Dermis microvascular lymphatic vessel endothelial cell (primary cell): ENCODE data around the gene EPO. TPM values are rescaled to one million over a fixed set of nuclear protein-coding genes. Genes with fewer than 3 reads are reported as not detected.
A peak's percentile ranks its signal among the peaks of the same experiment; 100 is the strongest.
"Not testable (repeated sequence)": the region's sequence is repeated elsewhere in the genome, so short reads cannot be mapped to it uniquely, and the experiment has no call there.

Experiments
- DNase-seq, 2 donors: peaks; one replicate each; pipeline versions ENCODE4 v3.0.0 to v3.0.0-alpha.2; 2010; ENCODE audit warnings: low read depth in 2 of 2
- total RNA-seq: library from RNA; depleted of rRNA; stranded (reverse); fragments of >200 nt; gene quantifications from 2 replicates; pipeline ENCODE4 v1.2.1, GENCODE V29; 2014

Gene EPO
- total RNA-seq, 1 donor from 2014 or later = not detected

DNA sequence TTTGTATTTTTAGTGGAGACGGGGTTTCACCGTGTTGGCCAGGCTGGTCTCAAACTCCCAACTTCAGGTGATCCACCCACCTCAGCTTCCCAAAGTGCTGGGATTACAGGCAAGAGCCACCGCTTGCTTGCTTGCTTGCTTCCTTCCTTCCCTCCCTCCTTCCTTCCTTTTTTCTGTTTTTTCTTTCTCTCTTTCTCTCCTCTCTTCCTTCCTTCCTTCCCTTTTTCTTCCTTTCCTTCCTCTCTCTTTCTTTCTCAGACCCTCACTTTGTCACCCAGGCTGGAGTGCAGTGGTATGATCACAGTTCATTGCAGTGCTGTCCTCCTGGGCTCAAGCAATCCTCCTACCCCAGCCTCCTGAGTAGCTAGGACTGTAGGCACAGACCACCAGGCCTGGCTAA lies 19.2 kb upstream of the EPO start:
- DNase-seq = not testable (repeated sequence)

DNA sequence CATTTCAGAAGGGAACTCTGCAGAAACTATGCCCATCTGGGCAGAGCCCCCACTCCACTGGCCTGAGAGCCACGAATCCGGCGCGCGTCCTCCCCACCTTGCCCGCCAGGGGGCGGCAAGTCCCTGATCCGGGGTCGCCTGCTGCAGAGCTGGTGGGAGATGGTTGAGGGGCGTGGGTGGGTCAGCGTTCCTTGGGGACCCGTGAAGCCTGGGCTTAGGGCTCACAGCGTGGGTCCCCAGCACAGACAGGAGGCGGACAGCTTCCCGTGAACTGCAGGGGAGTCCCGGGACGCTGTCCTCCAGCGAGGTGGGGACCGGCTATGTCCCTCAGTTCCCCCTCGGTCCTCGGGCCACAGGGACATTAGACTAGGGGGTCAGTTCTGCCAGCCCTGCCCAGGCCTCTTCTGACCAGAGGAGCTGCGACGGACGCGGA lies 14.9 kb upstream of the EPO start:
- peak; percentile 35 to 73 for DNase-seq

DNA sequence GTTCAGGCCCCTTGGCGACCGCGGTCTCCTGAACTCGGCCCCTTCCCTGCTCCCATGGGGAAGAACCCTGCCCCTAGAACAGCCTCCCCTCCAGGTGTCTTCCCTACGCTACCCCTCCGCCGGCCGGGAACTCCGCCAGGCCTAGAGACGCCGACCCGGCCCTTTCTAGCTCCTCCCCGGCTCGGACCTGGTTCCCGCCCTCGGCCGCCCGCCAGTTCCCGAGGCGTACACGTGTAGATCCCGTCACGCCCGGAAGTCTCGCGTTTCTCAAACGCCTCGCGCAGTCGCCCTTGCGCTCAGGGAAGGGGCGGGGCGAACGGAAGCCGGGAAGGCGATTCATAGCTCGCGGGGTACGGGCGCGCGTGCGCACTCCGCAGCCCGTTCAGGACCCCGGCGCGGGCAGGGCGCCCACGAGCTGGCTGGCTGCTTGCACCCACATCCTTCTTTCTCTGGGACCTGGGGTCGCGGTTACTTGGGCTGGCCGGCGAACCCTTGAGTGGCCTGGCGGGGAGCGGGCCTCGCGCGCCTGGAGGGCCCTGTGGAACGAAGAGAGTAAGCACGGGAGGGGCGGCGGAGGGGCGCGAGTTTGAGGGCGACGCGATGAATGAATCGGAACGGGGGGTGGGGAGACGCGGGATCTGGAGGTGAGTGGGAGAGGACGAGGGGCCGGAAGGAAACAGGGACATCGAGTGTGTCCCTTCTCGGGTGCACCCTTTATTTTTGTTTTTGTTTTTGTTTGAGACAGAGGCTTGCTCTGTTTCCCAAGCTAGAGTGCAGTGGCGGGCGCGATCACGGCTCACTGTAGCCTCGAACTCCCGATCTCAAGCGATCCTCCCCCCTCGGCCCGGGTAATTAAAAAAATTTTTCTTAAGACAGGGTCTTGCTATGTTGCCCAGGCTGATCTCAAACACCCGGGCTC lies 14.3 kb upstream of the EPO start, which contains the start of gene POP7:
Gene POP7, plus strand, starts transcription at position 369 of the 919 bp plus-strand sequence. CDS start 710 bp downstream, outside the sequence.
- DNase-seq = peak; percentile 95 to 98

DNA sequence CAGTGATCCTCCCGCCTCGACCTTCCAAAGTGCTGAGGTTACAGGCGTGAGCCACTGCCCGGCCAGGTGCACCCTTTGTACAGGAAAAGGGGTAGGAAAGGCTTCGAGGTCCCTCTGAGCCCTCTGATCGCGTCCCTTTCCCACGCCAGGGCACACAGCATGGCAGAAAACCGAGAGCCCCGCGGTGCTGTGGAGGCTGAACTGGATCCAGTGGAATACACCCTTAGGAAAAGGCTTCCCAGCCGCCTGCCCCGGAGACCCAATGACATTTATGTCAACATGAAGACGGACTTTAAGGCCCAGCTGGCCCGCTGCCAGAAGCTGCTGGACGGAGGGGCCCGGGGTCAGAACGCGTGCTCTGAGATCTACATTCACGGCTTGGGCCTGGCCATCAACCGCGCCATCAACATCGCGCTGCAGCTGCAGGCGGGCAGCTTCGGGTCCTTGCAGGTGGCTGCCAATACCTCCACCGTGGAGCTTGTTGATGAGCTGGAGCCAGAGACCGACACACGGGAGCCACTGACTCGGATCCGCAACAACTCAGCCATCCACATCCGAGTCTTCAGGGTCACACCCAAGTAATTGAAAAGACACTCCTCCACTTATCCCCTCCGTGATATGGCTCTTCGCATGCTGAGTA lies 13.5 kb upstream of the EPO start:
- DNase-seq = no peak

DNA sequence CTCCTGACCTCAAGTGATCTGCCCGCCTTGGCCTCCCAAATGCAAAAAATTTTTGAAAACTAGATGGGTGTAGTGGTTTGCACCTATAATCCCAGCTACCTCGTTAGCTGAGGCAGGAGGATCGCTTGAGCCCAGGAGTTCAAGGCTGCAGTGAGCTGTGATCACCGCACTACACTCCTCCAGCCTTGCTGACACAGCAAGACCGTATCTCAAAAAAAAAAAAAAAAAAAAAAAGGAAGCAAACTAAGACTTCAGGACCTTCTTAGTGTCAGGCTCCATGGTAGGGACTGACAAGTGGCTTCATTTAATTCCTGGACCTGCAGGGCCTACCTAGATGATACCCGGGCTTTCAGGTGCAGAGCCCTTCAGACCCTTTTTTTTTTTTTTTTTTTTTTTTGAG lies 11.9 kb upstream of the EPO start:
- DNase-seq = no peak

DNA sequence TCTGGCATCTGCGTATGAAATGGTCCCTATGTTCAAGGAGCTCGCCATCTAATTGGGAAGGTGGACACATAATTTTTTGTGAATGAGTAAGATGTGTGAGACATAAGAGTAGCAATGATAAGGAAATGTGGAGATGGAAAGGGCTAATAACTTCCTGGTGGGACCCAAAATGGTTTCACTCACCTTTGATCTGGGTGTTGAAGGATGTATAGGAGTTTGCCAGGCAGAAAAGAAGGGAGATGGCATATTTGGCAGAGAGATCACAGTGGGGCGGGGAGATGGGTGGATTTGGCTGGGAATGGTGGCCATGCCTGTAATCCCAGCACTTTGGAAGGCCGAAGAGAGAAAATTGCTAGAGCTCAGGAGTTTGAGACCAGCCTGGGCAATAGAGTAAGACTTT lies 9.8 kb upstream of the EPO start:
- no peak for DNase-seq

DNA sequence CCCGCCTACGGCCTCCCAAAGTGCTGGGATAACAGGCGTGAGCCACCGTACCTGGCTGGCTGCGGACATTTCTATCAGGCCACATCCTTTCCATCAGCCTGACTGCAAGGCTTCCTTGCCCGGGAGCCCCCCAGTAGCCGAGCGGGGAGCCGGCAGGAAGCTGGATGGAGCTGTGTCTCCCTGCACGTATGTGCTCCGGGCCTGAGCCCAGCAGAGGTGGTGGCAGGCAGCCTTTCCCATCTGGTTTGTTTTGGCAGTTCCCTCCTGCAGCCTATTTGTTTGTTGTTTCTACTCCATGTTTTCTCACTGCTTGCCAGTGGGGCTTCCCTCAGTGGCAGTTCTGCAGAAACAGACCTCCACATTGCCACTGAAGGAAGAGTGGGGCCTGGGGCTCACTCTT lies 8.9 kb upstream of the EPO start:
- DNase-seq = no peak

DNA sequence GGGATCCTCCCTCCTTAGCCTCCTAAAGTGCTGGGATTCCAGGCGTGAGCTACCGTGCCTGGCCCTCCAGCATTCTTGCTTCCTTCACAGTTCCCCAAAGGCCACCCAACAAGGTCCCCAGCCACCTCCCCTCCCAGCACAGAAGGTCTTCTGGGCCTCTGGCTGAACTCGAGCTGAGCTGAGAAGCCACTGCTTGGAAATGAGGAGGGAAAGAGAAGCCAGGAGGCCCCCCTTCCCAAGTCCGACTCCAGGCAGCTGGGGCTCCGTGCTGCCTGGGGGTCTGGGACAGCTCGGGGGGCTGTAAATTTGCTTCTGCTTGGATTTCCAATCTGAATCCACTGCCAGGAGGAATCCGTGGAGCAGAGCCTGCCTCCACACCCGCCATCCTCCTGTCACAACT lies 5.5 kb upstream of the EPO start:
- no peak for DNase-seq

DNA sequence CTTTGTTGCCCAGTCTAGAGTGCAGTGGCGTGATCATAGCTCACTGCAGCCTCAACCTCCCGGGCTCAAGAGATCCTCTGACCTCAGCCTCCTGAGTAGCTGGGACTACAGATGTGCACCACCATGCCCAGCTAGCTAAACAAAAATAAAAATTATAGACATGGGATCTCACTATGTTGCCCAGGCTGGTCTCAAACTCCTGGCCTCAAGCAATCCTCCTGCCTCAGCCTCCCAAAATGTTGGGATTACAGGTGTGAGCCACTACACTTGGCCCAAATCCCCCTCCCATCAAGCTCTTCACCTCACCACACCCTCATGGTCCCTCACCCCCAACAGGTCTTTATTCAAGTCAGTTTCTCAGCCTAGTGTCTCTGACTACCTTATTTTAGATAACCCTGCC lies 3.2 kb upstream of the EPO start:
- DNase-seq = not testable (repeated sequence)

DNA sequence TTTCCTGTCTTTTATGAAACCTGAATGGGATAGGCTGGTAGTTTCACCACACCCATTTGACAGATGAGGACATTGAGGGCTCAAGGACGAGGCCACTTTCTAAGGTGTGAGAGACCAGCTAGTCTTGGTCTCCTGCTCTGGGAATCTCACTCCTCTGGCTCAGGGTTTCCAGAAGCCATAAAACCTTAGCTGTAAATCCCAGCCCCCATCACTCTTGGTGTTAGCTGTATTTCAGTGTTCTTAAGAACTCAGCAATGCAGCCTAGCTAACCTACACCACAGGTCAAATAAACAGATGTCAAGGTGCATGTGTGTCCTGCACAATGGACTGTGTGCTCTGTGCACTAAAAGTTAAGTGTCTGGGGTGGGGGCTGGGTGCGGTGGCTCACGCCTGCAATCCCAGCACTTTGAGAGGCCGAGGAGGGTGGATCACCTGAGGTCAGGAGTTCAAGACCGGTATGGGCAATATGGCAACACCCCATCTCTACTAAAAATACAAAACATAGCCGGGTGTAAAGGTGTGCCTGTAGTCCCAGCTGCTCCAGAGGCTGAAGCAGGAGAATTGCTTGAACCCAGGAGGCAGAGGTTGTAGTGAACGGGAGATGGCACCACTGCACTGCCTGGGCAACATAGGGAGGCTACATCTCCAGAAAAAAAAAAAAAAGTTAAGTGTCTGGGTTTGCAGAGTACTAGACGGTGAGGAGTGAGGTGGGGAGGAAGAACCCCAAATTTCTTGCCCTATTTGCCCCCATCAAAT lies 567 bp upstream of the EPO start:
- DNase-seq = peak in 1 of 2 donors; percentile 3

DNA sequence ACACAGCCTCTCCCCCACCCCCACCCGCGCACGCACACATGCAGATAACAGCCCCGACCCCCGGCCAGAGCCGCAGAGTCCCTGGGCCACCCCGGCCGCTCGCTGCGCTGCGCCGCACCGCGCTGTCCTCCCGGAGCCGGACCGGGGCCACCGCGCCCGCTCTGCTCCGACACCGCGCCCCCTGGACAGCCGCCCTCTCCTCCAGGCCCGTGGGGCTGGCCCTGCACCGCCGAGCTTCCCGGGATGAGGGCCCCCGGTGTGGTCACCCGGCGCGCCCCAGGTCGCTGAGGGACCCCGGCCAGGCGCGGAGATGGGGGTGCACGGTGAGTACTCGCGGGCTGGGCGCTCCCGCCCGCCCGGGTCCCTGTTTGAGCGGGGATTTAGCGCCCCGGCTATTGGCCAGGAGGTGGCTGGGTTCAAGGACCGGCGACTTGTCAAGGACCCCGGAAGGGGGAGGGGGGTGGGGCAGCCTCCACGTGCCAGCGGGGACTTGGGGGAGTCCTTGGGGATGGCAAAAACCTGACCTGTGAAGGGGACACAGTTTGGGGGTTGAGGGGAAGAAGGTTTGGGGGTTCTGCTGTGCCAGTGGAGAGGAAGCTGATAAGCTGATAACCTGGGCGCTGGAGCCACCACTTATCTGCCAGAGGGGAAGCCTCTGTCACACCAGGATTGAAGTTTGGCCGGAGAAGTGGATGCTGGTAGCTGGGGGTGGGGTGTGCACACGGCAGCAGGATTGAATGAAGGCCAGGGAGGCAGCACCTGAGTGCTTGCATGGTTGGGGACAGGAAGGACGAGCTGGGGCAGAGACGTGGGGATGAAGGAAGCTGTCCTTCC lies 620 bp downstream of the EPO start:
- DNase-seq = no peak

DNA sequence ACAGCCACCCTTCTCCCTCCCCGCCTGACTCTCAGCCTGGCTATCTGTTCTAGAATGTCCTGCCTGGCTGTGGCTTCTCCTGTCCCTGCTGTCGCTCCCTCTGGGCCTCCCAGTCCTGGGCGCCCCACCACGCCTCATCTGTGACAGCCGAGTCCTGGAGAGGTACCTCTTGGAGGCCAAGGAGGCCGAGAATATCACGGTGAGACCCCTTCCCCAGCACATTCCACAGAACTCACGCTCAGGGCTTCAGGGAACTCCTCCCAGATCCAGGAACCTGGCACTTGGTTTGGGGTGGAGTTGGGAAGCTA lies 1.2 kb downstream of the EPO start:
- DNase-seq = no peak

DNA sequence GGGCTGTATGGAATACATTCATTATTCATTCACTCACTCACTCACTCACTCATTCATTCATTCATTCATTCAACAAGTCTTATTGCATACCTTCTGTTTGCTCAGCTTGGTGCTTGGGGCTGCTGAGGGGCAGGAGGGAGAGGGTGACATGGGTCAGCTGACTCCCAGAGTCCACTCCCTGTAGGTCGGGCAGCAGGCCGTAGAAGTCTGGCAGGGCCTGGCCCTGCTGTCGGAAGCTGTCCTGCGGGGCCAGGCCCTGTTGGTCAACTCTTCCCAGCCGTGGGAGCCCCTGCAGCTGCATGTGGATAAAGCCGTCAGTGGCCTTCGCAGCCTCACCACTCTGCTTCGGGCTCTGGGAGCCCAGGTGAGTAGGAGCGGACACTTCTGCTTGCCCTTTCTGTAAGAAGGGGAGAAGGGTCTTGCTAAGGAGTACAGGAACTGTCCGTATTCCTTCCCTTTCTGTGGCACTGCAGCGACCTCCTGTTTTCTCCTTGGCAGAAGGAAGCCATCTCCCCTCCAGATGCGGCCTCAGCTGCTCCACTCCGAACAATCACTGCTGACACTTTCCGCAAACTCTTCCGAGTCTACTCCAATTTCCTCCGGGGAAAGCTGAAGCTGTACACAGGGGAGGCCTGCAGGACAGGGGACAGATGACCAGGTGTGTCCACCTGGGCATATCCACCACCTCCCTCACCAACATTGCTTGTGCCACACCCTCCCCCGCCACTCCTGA lies 2.4 kb downstream of the EPO start:
- DNase-seq = no peak

DNA sequence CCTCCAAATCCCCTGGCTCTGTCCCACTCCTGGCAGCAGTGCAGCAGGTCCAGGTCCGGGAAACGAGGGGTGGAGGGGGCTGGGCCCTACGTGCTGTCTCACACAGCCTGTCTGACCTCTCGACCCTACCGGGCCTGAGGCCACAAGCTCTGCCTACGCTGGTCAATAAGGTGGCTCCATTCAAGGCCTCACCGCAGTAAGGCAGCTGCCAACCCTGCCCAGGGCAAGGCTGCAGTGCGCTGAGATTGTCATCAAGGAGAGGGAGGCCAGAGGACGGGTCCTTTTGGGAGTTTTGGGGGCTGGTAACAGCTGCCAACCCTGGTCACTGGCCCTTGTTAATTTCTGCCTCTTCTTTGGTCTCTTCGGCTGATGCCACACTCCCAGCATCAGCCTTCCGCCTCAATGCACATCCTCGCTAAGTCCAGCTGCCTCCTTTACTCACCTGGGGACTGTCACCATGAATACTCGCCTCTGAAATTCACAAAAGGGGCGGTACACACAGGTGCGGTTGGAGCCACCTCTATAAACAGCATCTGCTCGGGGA lies 3.5 kb downstream of the EPO start:
- no peak for DNase-seq

DNA sequence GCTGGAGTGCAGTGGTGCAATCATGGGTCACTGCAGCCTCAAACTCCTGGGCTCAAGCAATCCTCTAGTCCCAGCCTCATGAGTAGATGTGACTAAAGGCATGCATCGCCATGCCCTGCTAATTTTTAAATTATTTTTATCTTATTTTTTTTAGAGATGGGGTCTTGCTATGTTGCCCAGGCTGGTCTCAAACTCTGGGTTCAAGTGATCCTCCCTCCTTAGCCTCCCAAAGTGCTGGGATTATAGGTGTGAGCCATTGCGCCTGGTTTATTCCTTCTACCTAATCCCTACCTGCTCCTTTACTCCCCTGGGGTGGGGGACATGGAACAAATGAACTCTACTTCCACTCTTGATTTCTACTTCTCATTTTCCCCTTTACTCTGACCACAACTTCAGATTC lies 4.1 kb downstream of the EPO start:
- not testable (repeated sequence) for DNase-seq

DNA sequence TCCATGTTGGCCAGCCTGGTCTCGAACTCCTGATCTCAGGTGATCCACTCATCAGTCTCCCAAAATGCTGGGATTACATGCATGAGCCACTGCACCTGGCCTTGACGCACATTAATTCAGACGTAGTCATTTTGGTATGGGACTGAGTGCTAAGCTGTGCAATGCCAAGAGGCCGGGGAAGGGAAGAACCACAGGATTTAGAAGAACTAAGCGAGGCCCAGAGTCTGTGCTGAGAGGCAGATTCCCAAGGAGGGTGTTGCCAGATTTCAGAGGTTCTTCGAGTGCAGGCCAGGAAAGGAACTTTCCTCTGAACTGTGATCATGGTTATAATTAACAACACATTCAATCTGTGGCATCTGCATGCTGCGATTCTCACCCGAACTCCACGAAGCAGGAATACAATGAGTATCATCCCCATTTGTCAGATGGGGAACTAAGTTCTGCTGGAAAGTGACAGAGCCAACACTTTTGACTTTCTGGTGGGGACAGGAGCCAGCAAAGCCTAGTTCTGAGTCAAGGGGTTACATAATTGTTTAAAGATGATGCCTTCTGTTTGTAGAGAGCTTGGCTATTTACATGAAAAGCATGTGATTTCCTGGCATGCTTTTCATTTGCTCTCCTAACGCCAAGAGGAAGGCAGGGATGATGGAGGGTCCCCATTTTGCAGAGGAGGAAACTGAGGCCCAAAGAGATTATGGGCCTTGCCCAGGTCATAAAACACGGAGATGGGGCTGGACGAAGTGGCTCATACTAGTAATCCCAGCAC lies 6.9 kb downstream of the EPO start:
- no peak for DNase-seq

DNA sequence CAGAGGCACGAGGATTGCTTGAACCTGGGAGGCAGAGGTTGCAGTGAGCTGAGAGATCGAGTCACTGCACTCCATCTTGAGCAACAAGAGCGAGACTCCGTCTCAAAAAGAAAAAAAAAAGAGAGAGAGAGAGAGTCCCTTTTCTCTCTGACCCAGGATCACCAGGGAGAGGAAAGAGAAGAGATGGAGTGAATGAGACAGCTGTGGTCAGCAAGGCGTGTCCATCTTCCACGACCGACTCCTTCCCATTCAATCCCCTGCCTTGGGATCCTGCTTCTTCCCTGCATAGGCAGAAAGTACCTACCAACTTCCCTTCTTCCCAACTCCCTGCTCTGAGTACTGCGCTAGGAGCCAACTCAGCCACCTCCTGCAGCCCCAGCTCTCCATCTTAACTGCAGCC lies 7.9 kb downstream of the EPO start:
- no peak for DNase-seq

DNA sequence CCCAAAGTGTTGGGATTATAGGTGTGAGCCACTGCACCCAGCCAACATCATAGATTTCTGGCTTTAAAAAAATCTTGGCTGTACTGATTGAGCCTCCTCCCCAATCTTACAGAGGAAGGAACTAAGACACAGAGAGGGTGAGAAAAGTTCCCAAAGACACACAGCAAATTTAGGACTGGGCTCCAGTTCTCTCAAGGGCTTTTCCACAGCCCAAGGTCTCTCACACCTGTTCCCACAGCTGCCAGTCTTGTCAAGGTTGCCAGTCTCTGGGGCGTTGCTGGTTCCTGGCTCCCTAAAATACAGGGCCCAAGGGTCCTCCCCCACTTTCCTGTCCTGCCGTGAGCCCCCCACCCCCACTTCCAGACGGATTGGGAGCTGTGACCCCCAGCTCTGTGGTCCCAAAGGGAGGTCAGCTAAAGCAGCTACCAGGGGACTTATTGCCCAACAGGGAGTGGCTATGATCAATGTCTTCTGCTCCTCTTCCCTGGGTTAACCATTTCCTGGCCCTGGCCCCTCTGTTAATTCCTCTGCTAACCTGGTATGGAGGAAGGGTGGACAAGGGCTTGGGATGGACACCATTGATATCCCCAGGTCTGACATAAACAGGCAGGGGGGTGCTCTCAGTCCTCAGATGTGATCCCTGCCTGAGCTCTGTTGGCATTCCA lies 10.0 kb downstream of the EPO start:
- no peak for DNase-seq
